Choroid plexus epithelial cell (primary cell): ENCODE data around the gene MCTP1.

Experiments used
- DNase-seq: peaks from one replicate; pipeline ENCODE4 v3.0.0-alpha.2; 2010; ENCODE audit warnings: low read depth
- H3K4me3 ChIP-seq: 2 replicates; pipeline ENCODE4 v1.5.1; 2011; ENCODE audit warnings: low read depth, mild to moderate bottlenecking, control low read depth, low read length, moderate library complexity
- TF ChIP-seq, protein P1 (sequence below): conservative IDR thresholded peaks from 2 replicates; pipeline ENCODE4 v1.5.1; 2011; ENCODE audit warnings: low read depth, mild to moderate bottlenecking, control low read depth, inconsistent platforms, low read length, moderate library complexity

Gene MCTP1

DNA sequence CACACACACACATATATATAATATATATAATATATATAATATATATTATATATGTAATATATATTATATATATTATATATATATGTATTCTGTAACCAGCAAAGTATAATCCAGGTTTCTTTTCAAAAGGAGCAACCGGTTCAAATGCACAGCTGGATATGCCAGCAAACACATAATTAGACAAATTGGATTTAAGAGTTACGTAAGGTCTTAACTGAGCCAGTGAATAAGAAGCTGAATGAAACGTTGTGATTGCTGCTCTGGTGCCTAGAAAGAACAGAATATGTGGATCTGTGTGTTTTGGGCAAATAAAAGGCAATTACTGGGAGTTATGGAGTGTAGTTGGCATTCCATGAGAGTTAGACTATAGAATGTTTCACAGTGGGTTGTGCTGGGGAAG is 488.3 kb downstream of the MCTP1 start:
- no peak overlapping the region for H3K4me3 ChIP-seq
- TF ChIP-seq, protein P1, sequence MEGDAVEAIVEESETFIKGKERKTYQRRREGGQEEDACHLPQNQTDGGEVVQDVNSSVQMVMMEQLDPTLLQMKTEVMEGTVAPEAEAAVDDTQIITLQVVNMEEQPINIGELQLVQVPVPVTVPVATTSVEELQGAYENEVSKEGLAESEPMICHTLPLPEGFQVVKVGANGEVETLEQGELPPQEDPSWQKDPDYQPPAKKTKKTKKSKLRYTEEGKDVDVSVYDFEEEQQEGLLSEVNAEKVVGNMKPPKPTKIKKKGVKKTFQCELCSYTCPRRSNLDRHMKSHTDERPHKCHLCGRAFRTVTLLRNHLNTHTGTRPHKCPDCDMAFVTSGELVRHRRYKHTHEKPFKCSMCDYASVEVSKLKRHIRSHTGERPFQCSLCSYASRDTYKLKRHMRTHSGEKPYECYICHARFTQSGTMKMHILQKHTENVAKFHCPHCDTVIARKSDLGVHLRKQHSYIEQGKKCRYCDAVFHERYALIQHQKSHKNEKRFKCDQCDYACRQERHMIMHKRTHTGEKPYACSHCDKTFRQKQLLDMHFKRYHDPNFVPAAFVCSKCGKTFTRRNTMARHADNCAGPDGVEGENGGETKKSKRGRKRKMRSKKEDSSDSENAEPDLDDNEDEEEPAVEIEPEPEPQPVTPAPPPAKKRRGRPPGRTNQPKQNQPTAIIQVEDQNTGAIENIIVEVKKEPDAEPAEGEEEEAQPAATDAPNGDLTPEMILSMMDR, result no peak
- no peak for DNase-seq

DNA sequence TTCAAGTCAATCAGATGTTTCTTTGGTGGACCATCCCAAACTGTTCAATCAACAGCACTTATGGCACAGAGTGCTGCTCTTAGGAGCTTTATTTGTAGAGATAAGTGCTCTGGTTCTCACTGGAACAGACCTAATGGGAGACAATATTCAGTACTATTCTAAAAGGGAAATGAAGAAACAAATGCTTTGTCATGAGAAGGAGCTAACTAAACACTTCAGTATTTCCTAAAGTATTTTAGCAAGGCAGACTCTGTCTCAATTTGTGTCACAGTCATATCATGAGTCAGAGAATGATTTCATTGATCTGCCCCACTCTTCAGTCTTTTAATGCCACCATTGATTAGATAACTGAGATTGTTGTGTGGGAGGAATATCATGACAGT is 491.1 kb downstream of the MCTP1 start:
- peak; percentile 42 for DNase-seq
- TF ChIP-seq, protein P1, result no peak
- no peak overlapping the region for H3K4me3 ChIP-seq

DNA sequence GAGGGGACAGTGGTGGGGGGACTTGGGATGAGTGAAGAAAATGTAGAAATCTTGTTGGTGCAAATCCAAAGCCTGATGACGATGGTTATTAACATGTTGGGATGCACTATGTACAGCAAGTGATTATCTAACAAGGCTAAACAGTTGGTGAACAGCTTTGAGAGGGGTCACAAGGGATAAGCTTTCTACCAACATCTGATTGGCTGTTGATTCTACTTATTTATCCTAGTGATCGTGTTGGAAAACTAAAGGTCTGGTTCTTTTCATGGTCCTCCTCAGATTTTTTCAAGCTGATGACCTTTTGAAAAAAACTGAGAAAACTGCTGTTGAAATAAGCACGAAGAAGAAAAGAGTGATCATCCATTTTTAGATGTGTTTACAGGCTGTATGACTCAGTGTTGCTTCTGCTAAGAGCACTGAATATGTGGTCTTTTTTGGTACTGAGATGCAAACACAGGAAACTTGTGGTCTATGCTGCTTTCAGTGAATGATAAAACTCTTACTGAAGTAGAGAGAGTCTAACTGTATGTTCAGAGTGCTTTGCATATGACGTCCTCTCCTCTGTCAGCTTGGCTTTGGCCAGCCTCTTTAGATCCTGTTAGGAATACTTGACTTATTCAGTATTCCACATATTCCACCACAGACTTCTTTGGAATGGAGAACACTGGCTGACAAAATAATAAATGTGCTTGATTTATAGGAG is 491.6 kb downstream of the MCTP1 start:
- TF ChIP-seq, protein P1, result no peak
- peak; percentile 92 for DNase-seq

GRCh38 chr5:94791829-94792228 is 493.1 kb downstream of the MCTP1 start:
- DNase-seq, result no peak
- TF ChIP-seq, protein P1, result no peak
- H3K4me3 ChIP-seq, result no peak overlapping the region

More for the DNA sequence above, 491.6 kb downstream of the MCTP1 start:
- H3K4me3 ChIP-seq, result no peak overlapping the region

GRCh38 chr5:94788527-94788926 is 496.4 kb downstream of the MCTP1 start:
- no peak for DNase-seq
- no peak overlapping the region for H3K4me3 ChIP-seq
- TF ChIP-seq, protein P1, result no peak

DNA sequence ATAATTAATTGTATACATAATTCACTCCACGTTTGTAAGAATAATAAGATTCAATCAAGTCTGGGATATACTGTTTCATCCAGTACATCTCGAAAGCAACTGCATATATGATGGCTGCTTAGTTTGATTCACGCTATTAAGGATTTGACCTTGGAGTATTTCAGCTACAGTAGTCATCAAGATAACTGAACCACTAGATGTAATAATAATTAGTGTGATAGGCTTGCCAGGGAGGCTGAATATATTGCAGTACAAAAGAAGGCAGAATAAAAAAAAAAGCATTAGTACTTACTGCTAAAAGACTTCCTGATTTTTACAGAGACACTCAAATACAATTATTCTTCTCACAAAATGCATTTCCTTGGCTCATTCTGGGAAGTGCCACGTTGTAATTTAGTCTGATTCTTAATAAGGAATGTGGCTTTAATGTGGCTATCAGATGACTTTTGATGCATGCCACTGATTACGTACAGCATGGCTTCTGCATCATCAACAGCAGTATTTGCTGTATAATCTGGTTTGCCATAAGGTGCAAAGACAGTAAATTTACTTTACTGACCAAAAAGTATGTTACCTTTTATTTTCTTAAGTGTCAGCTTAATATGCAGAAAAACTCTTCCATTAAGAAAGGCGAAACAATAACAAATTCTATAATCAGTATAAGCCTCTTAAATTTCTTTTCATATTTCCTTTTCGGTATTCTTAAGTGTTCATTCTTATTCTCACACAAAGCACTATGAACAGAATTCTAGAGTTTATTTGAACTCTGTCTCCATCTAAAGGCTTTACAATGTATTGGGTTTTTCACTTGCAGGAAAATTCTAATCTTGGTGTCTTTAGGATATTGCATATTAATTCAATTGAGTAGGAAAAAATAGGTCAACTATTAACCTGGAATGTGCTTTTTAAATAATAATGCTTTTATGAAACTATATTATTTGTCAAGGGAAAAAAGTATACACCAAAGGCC is 500.1 kb downstream of the MCTP1 start:
- TF ChIP-seq, protein P1, result no peak
- H3K4me3 ChIP-seq, result no peak overlapping the region
- peak; percentile 20 for DNase-seq
